Stimulated activated CD4-positive, alpha-beta T cell treated with anti-CD3 and anti-CD28 coated beads, Interleukin-2, amount 100 ng/mL, for 24 hours (primary cell): ENCODE results near the gene CPO.

ENCODE experiments used
- DNase-seq, 2 donors: peaks; one replicate each; pipeline ENCODE4 v3.0.0-alpha.2; 2020

The CPO gene

GRCh38 chr2:206974551-206974950 lies 35.2 kb downstream of the CPO start:
- no peak for DNase-seq

GRCh38 chr2:206978746-206979145 lies 39.4 kb downstream of the CPO start:
- no peak for DNase-seq

- DNase-seq, result no peak
Observed at GRCh38 chr2:206979365-206979764, 40.0 kb downstream of the CPO start.

- DNase-seq, result no peak
Observed at GRCh38 chr2:206979922-206980321, 40.6 kb downstream of the CPO start.

GRCh38 chr2:206980413-206980812 lies 41.1 kb downstream of the CPO start:
- DNase-seq, result no peak

- no peak for DNase-seq
Observed at GRCh38 chr2:206981086-206981674, 41.9 kb downstream of the CPO start.

- DNase-seq, result peak; percentile 52 to 56
Observed at GRCh38 chr2:206981739-206982340, 42.5 kb downstream of the CPO start.

- DNase-seq, result no peak
Observed at GRCh38 chr2:206982360-206982955, 43.1 kb downstream of the CPO start.

GRCh38 chr2:206983161-206983859 lies 44.0 kb downstream of the CPO start:
- no peak for DNase-seq

GRCh38 chr2:206984206-206984605 lies 44.9 kb downstream of the CPO start:
- DNase-seq, result no peak

- DNase-seq, result no peak
Observed at GRCh38 chr2:206986943-206987342, 47.6 kb downstream of the CPO start.

GRCh38 chr2:206987810-206988209 lies 48.5 kb downstream of the CPO start:
- no peak for DNase-seq

- no peak for DNase-seq
Observed at GRCh38 chr2:206988884-206989283, 49.6 kb downstream of the CPO start.

GRCh38 chr2:206989311-206989710 lies 50.0 kb downstream of the CPO start:
- peak in 1 of 2 donors; percentile 24 for DNase-seq

GRCh38 chr2:206990360-206990759 lies 51.0 kb downstream of the CPO start:
- DNase-seq, result no peak

GRCh38 chr2:206991070-206991469 lies 51.8 kb downstream of the CPO start:
- no peak for DNase-seq

- no peak for DNase-seq
Observed at GRCh38 chr2:206993396-206993911, 54.1 kb downstream of the CPO start.

- DNase-seq, result no peak
Observed at GRCh38 chr2:206993964-206994363, 54.6 kb downstream of the CPO start.

- DNase-seq, result no peak
Observed at GRCh38 chr2:206996556-206997065, 57.3 kb downstream of the CPO start.

- no peak for DNase-seq
Observed at GRCh38 chr2:207008105-207008990, 69.0 kb downstream of the CPO start.

GRCh38 chr2:207012461-207012860 lies 73.1 kb downstream of the CPO start:
- DNase-seq, result no peak

- DNase-seq, result no peak
Observed at GRCh38 chr2:207014424-207014823, 75.1 kb downstream of the CPO start.

- DNase-seq, result no peak
Observed at GRCh38 chr2:207015901-207016300, 76.6 kb downstream of the CPO start.
